Measurements from ENCODE around the gene SSTR5. TPM values are rescaled to one million over a fixed set of nuclear protein-coding genes. Genes with fewer than 3 reads are reported as not detected.

Gene SSTR5
- total RNA-seq, 1 donor from 2014 or later = 1.3 TPM

- no peak overlapping the region for H3K27ac Mint-ChIP-seq (ENCODE audit: unreplicated experiment)
- no peak overlapping the region for H3K4me3 Mint-ChIP-seq (ENCODE audit: unreplicated experiment)
- no peak for DNase-seq
- TF ChIP-seq, protein P1, sequence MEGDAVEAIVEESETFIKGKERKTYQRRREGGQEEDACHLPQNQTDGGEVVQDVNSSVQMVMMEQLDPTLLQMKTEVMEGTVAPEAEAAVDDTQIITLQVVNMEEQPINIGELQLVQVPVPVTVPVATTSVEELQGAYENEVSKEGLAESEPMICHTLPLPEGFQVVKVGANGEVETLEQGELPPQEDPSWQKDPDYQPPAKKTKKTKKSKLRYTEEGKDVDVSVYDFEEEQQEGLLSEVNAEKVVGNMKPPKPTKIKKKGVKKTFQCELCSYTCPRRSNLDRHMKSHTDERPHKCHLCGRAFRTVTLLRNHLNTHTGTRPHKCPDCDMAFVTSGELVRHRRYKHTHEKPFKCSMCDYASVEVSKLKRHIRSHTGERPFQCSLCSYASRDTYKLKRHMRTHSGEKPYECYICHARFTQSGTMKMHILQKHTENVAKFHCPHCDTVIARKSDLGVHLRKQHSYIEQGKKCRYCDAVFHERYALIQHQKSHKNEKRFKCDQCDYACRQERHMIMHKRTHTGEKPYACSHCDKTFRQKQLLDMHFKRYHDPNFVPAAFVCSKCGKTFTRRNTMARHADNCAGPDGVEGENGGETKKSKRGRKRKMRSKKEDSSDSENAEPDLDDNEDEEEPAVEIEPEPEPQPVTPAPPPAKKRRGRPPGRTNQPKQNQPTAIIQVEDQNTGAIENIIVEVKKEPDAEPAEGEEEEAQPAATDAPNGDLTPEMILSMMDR (IDR thresholded peaks at IDR 0.05; ENCODE audit: partially characterized antibody, unreplicated experiment) = no peak
- no peaks in the 10 kb centered on the region for H3K9me3 Mint-ChIP-seq (ENCODE audit: unreplicated experiment)
- H3K36me3 Mint-ChIP-seq (ENCODE audit: unreplicated experiment) = no peaks in the 10 kb centered on the region
- H3K4me1 Mint-ChIP-seq (ENCODE audit: low read depth, unreplicated experiment) = peaks cover 6% of the 10 kb centered on the region
- H3K27me3 Mint-ChIP-seq (ENCODE audit: unreplicated experiment) = peaks cover 7% of the 10 kb centered on the region
Observed at GRCh38 chr16:1094601-1095449, 22.3 kb downstream of the SSTR5 start.

- TF ChIP-seq, protein P1 (IDR thresholded peaks at IDR 0.05; ENCODE audit: partially characterized antibody, unreplicated experiment) = no peak
- Mint-ChIP-seq H3K27ac (ENCODE audit: unreplicated experiment) (no peak overlapping the region), H3K27me3 (ENCODE audit: unreplicated experiment) (peaks cover 7% of the 10 kb centered on the region), H3K36me3 (ENCODE audit: unreplicated experiment) (no peaks in the 10 kb centered on the region), H3K9me3 (ENCODE audit: unreplicated experiment) (no peaks in the 10 kb centered on the region), H3K4me1 (ENCODE audit: low read depth, unreplicated experiment) (peaks cover 6% of the 10 kb centered on the region), H3K4me3 (ENCODE audit: unreplicated experiment) (no peak overlapping the region)
- DNase-seq = no peak
Observed at GRCh38 chr16:1095450-1096168, 23.1 kb downstream of the SSTR5 start.

- Mint-ChIP-seq H3K27me3 (ENCODE audit: unreplicated experiment) (peaks cover 7% of the 10 kb centered on the region), H3K4me1 (ENCODE audit: low read depth, unreplicated experiment) (peaks cover 6% of the 10 kb centered on the region), H3K9me3 (ENCODE audit: unreplicated experiment) (no peaks in the 10 kb centered on the region), H3K27ac (ENCODE audit: unreplicated experiment) (no peak within 1 kb of the TSS), H3K36me3 (ENCODE audit: unreplicated experiment) (no peaks in the 10 kb centered on the region), H3K4me3 (ENCODE audit: unreplicated experiment) (no peak within 1 kb of the TSS)
- TF ChIP-seq, protein P1 (IDR thresholded peaks at IDR 0.05; ENCODE audit: partially characterized antibody, unreplicated experiment) = no peak
- no peak for DNase-seq
Observed at GRCh38 chr16:1096169-1097082, 23.9 kb downstream of the SSTR5 start, which contains the start of gene C1QTNF8. Gene C1QTNF8, minus strand, starts transcription at chr16:1096244. Its CDS starts 1,322 bp downstream, at chr16:1094922.

- no peaks in the 10 kb centered on the region for H3K9me3 Mint-ChIP-seq (ENCODE audit: unreplicated experiment)
- no peak for DNase-seq
- no peak overlapping the region for H3K4me3 Mint-ChIP-seq (ENCODE audit: unreplicated experiment)
Observed at GRCh38 chr16:1097156-1097555, 24.6 kb downstream of the SSTR5 start.

More at GRCh38 chr16:1097156-1097555, 24.6 kb downstream of the SSTR5 start:
- H3K27ac Mint-ChIP-seq (ENCODE audit: unreplicated experiment) = no peak overlapping the region
- H3K27me3 Mint-ChIP-seq (ENCODE audit: unreplicated experiment) = peaks cover 3% of the 10 kb centered on the region
- peaks cover under 1% of the 10 kb centered on the region for H3K4me1 Mint-ChIP-seq (ENCODE audit: low read depth, unreplicated experiment)
- TF ChIP-seq, protein P1 (IDR thresholded peaks at IDR 0.05; ENCODE audit: partially characterized antibody, unreplicated experiment) = no peak
- H3K36me3 Mint-ChIP-seq (ENCODE audit: unreplicated experiment) = no peaks in the 10 kb centered on the region
